ENCODE results near the gene ZBED2.

GRCh38 chr3:111617406-111617805 lies 22.3 kb upstream of the ZBED2 start:
- TF ChIP-seq, protein P1, sequence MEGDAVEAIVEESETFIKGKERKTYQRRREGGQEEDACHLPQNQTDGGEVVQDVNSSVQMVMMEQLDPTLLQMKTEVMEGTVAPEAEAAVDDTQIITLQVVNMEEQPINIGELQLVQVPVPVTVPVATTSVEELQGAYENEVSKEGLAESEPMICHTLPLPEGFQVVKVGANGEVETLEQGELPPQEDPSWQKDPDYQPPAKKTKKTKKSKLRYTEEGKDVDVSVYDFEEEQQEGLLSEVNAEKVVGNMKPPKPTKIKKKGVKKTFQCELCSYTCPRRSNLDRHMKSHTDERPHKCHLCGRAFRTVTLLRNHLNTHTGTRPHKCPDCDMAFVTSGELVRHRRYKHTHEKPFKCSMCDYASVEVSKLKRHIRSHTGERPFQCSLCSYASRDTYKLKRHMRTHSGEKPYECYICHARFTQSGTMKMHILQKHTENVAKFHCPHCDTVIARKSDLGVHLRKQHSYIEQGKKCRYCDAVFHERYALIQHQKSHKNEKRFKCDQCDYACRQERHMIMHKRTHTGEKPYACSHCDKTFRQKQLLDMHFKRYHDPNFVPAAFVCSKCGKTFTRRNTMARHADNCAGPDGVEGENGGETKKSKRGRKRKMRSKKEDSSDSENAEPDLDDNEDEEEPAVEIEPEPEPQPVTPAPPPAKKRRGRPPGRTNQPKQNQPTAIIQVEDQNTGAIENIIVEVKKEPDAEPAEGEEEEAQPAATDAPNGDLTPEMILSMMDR (IDR thresholded peaks at IDR 0.05), result no peak
- no peak for TF ChIP-seq POLR2A (IDR thresholded peaks at IDR 0.05)
